ENCODE data around the gene KRTAP15-1.

GRCh38 chr21:30415993-30416392, 24.1 kb upstream of the KRTAP15-1 start:
- no peak for TF ChIP-seq POLR2A (IDR thresholded peaks at IDR 0.05)
- no peak for TF ChIP-seq CTCF (IDR thresholded peaks at IDR 0.05)

Data from esophagus squamous epithelium (tissue), 4 donors.